ENCODE measurements around the gene CREB5. TPM values are rescaled to one million over a fixed set of nuclear protein-coding genes. Genes with fewer than 3 reads are reported as not detected.

The CREB5 gene
- total and polyA plus RNA-seq, 2 of the 13 experiments (the other 11 are each of a cell fraction or from before 2014, with no cell fraction given) = 0.38 to 0.71 TPM

GRCh38 chr7:28856656-28857055 is 444.3 kb downstream of the CREB5 start:
- FAIRE-seq (no peak), DNase-seq (ENCODE audit: low spot score) (no peak), ATAC-seq (no peak)
- no peaks in the 10 kb centered on the region for H3K79me2 ChIP-seq (ENCODE audit: insufficient read depth, low read length)
- intact Hi-C loops (cut with micrococcal nuclease; ENCODE audit: unreplicated experiment) = no loop called here
- peaks cover 0 to 19% of the 10 kb centered on the region in 2 experiments; a peak in 4 of 5 replicates for H3K27me3 ChIP-seq (ENCODE audit: control insufficient read depth in 1 of 2, insufficient read depth in 2 of 2, low read length in 2 of 2)
- H4K20me1 ChIP-seq (ENCODE audit: insufficient read depth, low read length) = no peaks in the 10 kb centered on the region
- no peaks in the 10 kb centered on the region for H3K36me3 ChIP-seq (replicated peaks in 1 of 2; ENCODE audit: control insufficient read depth in 1 of 2, insufficient read depth in 2 of 2, low read length in 2 of 2)
- peaks cover 34% of the 10 kb centered on the region; the same call in 1 of the 2 replicates for H3K4me1 ChIP-seq (ENCODE audit: insufficient read depth, low read length)
- H3K9me3 ChIP-seq (ENCODE audit: low read length) = no peaks in the 10 kb centered on the region
- TF ChIP-seq ZMYM3 (CRISPR knock-in tag; IDR thresholded peaks at IDR 0.05) (no peak), ATRX (CRISPR knock-in tag; IDR thresholded peaks at IDR 0.05; ENCODE audit: borderline replicate concordance) (no peak), FOSL1 (CRISPR knock-in tag; IDR thresholded peaks at IDR 0.05; ENCODE audit: borderline replicate concordance) (no peak), ZNF496 (CRISPR knock-in tag; IDR thresholded peaks at IDR 0.05; ENCODE audit: insufficient replicate concordance) (no peak), E2F2 (CRISPR knock-in tag; IDR thresholded peaks at IDR 0.05; ENCODE audit: borderline replicate concordance) (no peak), ZNF317 (CRISPR knock-in tag; IDR thresholded peaks at IDR 0.05) (no peak), DMTF1 (CRISPR knock-in tag; IDR thresholded peaks at IDR 0.05) (no peak), KMT2A (CRISPR knock-in tag; IDR thresholded peaks at IDR 0.05) (no peak), MTA3 (CRISPR knock-in tag; IDR thresholded peaks at IDR 0.05) (no peak), HNRNPL (IDR thresholded peaks at IDR 0.05; ENCODE audit: low read depth, low read length) (no peak), SP140L (CRISPR knock-in tag; IDR thresholded peaks at IDR 0.05; ENCODE audit: borderline replicate concordance) (no peak)
- H3K9ac ChIP-seq (ENCODE audit: insufficient read depth, low read depth, low read length) = no peak overlapping the region
- no peak overlapping the region for H3K4me3 ChIP-seq (replicated peaks in 1 of 3; ENCODE audit: insufficient read depth in 1 of 3, low read depth in 2 of 3, low read length in 3 of 3)
- no TSS peak for BruUV-seq (replicated peaks)
- no peak overlapping the region for H3K4me2 ChIP-seq (ENCODE audit: low read depth, low read length)
- ChIA-PET POLR2A (no interaction called here), CTCF (ENCODE audit: low intra/inter-chr PET ratio, low total read pairs) (no interaction called here)
- WGBS (ENCODE audit: low lambda C conversion rate) = 17% methylated on average over 5 of the region's 5 CpGs
- in situ Hi-C loops (cut with HindIII; ENCODE audit: extremely low pct_ligation_motif_present, low pct_unique_long_range_greater_than_20kb) = loop anchor here (10.0 kb wide), 1 partner anchor 242 kb away; no protein-coding TSS in a partner anchor
- H3K27ac ChIP-seq (ENCODE audit: extremely low read length, insufficient read depth, low read length) = no peak overlapping the region
- H2AFZ ChIP-seq (ENCODE audit: low read length) = no peak overlapping the region
